Raji (cell line): ENCODE measurements around the gene CREBL2.

Experiments
- POLR2A ChIP-seq: IDR thresholded peaks from 2 replicates; pipeline ENCODE4 v1.6.1; 2011; ENCODE audit warnings: low read depth, low read length, control low read depth; ENCODE audit not compliant: insufficient read depth

Gene CREBL2

DNA sequence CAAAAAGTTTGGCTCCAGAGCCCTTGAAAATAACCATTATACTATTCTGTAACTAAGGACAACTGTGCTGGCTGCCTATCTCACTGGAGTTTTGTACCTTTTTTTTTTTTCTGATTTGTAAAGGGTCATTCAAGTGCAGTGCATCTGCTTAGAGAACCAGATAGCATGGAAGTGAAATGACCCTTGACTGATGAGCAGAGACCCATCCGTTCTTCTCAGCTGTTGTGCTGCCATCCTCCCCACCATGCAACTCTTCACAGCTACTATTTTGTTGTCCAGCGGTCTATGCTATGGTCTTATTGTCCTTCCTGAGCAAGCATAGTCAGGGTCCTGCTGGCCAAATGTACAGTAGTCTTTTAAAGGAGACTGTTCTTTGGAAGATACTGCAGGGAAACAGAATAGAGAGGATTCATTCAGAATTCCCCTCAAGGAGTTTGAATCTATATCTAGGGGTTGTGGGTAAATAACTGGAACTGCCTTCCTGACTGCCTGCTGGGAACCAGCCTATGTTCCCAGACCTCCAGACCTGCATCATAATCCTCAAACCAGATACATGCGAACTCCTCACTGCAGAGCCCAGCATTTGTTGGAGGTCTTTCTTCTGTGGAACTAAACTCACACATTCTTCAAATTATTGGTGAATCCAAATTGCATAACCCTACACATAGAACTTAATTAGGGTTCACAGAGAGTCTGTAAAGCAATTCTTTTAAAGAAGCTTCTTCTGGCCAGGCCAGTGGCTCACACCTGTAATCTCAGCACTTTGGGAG, 43.2 kb downstream of the CREBL2 start:
- TF ChIP-seq POLR2A, result no peak

DNA sequence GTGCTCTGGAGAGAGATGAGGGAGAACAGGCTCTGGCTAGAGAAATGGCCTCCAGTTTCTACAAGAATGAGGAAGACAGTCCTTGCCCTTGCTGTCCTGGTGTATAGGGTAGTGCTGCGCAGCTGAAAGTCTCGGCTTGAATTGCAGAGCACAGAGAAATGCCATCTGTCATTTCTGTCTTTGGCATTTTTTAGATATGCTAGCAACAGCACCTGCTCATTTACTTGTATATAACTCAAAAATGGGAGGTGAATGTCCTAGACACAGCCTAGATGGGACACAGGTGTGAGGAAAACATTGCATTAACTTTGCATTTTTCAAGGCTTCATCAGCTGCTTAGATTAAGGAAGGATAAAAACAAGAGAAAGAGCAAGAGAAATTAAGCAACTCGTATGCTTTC, 48.5 kb downstream of the CREBL2 start:
- TF ChIP-seq POLR2A, result no peak

DNA sequence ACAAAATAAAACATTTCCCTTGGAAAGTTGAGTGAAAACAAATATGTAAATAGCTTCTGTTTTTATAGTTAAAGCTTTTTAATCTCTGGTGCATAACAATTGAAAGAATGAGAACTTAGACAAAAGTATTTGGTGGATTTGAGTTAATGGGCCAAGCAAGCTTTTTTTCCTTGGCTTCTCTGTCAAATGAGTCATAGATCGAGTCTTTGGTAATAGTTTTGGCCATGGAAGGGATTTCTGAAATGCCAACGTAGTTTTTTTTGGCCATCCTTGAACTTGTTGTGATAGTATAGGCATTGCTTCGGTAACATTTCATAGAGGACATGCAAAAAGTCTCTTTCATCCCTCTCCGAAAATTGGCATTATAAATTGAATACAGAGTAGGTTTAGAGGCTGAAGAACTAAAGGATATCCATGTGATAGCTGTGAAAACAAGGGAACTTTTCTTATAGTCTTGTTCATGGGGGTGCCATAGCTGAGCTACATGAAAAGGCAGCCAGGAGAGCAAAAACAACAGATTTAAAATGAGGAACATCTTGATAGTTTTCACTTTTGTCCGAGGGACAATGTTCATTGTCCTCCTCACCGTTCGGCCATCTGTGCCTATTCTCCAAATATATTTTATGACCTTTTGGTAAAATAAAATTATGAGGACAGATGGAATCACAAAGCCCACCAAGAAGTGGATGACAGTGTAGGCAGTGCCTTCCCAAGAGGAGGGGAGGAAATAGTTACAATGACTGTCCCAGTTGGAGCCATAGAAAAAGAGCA, 49.6 kb downstream of the CREBL2 start:
- TF ChIP-seq POLR2A, result no peak

DNA sequence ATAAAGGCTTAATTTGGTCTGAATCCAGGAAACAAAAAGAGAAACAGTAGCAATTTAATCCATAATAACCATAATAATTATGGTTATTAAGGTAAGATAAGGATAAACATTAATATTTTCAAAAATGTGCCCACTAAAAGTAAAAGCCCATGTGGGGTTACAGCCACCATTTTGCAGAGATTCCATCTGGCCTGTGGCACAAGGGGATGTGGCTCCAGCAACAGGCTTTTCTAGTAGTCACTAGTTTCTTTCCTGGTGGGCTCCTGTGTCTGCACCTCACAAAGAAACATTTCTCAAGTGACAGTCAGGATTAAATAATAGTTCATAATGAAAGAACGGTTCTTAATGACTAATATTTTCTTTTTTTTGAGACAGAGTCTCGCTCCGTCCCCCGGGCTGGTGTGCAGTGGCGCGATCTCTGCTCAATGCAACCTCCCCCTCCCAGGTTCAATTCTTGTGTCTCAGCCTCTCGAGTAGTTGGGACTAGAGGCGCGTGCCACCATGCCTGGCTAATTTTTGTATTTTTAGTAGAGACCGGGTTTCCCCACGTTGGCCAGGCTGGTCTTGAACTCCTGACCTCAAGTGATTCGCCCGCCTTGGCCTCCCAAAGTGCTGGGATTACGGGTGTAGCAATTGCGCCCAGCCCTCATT, 52.1 kb downstream of the CREBL2 start:
- no peak for TF ChIP-seq POLR2A

DNA sequence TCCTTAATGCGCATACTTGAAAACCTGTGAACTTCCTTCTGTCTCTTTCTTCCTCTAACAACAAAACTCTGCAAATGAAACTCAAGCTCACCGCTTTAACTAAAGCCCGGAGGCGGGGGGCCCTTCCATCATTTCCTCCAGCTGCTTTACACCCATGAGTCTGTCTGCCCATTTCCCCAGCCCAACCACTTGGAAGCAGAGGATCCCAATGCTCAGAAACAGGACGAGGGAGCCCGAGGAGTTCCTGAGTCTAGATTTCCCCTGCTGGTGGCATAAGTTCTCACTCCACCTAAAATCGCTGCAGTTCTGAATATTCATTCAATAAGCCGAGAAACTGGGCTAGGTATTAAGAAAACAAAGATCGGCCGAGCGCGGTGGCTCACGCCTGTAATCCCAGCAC, 53.5 kb downstream of the CREBL2 start:
- no peak for TF ChIP-seq POLR2A

DNA sequence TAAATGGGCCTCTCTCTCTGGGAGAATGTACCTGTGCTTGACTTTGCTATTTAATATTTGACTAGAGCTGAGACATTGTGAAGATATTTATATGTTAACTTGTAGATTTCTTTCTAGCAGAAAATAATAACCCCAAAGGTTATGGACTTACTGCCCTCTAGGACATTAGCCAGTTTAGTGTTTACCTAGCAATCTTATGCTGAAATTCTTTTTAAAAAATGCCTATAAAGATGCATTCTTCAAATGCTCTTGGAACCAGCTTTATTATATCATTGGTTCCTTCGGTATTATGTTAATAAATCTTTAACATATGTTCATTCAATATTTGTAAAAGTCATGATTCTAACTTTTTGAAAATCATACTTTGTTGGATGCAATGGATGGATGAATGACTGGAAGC, 56.3 kb downstream of the CREBL2 start:
- TF ChIP-seq POLR2A, result no peak

DNA sequence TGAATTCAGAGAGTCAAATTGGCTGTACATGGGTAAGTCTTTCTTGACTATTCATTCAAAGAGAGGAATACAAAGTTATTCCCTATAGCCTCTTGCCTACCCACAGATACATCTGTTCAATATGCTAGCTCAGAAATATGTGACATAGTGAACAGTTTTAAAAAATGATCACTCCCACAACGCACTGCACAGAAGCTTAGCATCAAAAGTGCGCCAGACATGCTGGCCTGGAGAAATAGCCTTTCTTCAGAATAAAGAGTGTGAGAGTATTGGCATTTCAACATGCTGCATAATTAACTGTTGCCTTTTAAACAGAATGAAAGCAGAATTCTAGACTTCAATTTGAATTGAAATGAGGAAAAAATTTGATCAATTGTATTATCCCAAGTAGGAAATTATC, 57.3 kb downstream of the CREBL2 start:
- no peak for TF ChIP-seq POLR2A

DNA sequence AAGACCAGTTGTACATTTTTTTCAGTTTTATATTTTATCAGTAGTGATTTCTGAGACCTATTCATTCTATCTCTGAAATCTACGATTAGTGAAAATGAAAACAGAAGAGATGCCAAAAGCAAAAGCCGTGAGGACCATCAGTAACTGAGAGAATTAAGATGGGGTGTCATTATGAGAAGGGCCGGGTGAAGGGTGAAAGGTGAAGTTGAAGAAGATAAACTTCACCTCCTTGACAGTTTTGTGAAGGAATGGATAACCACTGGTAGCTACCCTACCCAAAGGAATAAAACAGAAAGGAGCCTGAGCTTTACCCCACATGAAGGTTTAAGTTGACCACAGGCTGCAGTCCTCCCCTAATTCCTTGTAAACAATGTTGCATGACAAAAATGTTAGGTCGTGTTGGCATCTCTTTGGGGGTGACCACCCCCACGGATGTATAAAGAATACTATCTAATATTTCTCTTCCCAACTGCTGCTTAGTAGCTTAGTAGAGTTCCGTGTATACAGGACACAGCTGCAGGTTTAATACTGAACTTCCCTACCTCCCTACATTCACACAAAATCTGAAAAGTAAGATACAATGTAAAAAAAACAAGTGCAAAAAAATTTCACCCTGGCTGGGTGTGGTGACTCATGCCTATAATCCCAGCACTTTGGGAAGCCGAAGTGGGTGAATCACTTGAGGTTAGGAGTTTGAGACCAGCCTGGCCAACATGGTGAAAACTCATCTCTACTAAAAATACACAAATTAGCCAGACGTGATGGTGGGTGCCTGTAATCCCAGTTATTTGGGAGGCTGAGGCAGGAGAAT, 60.4 kb downstream of the CREBL2 start:
- no peak for TF ChIP-seq POLR2A

DNA sequence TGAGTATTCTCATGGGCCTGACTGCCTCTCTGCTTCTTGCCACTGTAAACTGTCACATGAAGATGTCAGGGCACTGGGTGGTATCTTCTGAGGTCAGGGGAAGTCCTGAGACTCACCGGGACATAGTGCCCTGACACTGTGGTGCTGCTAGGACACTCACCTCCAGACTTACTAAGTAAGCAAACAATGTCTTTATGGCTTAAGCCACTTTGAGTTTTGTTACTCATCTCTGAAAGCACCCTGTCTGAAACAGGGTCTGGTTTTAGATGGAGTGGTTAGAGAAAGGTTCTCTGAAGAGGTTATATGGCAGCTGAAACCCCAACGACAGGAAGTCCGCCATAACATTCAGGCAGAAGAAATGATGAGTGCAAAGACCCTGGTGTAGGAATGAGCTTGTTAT, 61.6 kb downstream of the CREBL2 start:
- no peak for TF ChIP-seq POLR2A

DNA sequence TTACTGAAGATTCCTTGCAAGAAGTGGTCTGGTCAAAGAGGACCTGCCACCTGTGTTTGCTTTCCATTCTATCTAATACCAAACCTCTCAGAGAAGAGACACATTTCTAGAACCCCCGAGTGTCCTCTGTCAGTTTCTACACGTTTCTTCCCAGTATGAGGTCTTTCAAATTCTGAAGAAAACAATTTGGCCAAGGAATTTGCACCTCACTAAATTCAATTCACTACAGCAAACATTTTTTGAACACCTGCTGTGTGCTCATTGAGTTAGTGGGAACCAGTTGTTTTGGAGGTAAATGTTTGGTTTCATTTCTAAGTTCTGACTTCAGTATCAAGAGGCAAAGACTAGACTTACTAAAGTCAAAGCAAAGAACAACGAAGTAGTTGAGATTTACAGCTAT, 64.9 kb downstream of the CREBL2 start:
- no peak for TF ChIP-seq POLR2A

DNA sequence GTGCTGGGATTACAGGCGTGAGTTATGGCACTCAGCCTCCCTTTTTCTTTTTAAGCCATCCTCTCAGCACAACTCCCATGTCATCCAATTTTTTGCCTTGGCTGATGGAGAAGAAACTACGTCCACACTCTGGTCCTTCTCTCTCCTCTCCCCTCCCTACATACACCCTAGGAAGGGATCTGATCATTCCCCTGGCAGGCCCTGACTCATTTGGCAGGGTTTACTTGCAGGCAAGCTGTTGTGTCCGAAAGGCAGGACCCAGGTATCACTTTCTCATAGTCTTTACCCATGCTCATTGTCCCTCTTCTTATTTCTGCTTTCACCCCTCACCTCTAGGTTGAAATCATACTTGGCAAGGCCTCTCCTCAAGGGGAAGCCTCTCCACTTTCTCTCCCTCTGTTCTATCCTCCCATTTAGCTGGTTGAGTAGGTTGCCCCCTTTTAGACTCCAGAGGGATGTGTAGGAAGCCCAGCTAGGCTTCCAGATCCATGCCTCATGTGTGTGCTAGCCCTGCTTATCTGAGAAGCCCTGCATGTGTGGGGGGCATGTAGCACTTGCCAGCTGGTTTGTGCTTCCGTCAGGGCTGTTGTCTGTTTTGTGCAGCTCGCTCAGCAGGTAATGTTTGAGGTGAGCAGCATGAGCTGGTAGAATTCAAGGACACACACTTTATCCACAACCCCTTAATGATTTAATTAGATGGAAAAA, 69.5 kb downstream of the CREBL2 start:
- TF ChIP-seq POLR2A, result no peak

DNA sequence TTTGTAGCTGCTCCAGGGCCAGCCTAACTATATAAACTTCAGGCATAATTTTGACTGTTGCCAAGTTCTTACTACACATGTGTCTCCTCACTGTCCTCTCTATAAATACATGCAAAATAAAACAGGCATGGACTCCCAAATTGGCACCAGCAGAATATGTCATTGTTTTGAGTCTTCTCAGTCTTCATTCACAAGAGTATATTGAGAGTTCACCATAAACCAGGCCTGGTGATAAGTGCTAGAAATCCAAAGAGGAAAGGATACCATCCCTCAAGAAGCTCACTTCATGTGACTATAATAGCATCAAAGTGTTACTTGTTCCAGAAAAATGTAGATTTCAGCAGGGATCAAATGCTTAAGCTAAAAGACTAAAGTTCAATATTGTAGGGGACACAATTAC, 70.6 kb downstream of the CREBL2 start:
- TF ChIP-seq POLR2A, result no peak

DNA sequence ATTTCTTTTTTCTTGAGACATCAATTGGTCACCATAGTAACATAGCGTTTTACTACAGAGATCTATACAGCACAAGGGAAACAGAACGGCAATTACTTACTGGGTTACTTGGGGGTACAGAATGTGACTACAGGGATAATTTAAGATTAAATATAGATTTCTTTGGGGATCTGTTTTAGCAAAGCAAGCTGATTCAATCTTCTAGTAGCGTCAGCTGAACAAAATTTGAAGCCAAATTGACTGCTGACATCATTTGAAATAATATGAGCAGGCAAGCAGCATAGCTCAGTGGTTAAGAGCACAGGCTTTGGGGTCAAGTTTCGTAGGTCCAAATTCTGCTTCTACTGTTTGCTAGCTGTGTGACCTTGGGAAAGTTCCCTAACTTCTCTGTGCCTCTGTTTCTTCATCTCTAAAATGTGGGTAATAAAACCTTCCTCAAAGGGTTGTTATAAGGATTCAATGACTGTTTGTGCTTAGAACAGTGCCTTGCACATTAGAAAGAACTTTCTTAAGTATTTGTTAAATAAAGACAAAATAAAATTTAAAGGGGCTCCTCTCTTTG, 71.5 kb downstream of the CREBL2 start:
- no peak for TF ChIP-seq POLR2A

DNA sequence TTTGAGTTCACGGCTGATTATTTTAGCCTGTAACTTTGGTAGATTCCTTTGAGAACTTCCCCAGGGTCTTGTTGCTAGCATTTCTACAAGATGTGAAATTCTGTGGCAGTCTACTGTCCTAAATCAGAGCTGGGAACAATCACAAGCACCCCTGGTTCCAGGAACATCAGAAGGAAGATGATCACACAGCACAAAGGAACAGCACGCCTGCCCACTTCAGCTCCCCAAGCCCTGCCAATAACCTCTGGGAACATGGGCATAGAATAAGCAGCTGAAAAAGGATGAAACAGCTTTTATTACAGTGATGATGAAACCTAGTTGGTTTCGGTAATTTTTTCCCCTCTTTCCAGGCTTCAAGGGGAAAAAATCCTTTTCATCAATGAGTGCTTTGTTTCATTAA, 72.0 kb downstream of the CREBL2 start:
- TF ChIP-seq POLR2A, result no peak

DNA sequence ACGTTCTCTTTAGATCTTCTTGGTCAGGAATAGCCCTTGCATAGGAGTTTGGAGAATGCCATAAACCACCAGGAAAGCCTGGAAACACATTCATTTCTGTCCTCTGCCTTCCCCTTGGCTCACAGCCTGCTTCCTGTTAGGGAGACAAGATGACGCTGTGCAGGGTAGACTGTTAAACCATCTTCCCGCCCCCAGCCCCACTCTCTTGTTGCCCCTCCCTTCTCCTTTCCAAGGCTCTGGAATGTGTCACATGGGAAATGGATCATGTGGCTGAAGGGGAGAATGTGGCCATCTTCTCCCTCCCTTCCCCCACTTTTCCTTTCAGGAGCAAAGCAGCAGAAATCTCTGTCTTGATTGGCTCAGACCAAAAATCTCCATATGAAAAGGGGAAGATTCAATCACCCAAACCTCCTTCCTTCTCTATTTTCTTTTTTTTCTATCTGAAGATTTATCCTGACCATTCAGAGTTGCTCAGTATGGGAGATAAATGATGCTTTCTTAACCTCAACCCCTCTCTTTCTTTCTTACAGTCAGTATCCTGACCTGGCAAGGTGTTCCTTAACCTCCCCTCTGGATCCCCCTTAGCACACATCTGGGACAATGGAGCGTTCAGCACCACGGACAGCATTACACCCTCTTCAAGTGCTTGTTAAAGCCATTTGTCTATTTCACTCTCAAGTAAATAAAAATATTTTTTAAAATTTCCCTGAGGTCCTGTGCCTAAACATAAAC, 72.9 kb downstream of the CREBL2 start:
- no peak for TF ChIP-seq POLR2A
